ENCODE measurements around the gene DNAAF5. TPM values are rescaled to one million over a fixed set of nuclear protein-coding genes. Genes with fewer than 3 reads are reported as not detected.

The DNAAF5 gene
- total RNA-seq, 1 experiment from 2014 or later: 37.6 TPM

- Mint-ChIP-seq H3K4me1 (ENCODE audit: insufficient read depth, unreplicated experiment) (no peaks in the 10 kb centered on the region), H3K36me3 (ENCODE audit: insufficient read depth, unreplicated experiment) (peaks cover 38% of the 10 kb centered on the region), H3K27ac (ENCODE audit: low read depth, unreplicated experiment) (no peak overlapping the region), H3K4me3 (ENCODE audit: unreplicated experiment) (no peak overlapping the region), H3K9me3 (ENCODE audit: unreplicated experiment) (peaks cover 14% of the 10 kb centered on the region), H3K27me3 (ENCODE audit: insufficient read depth, unreplicated experiment) (no peaks in the 10 kb centered on the region)
- ChIA-PET POLR2A (no interaction called here), CTCF (interaction anchor here (0.5 to 0.7 kb wide), 2 partner anchors 21 to 94 kb away, joined by 3 to 6 read pairs; no protein-coding TSS in a partner anchor)
- intact Hi-C loops (cut with micrococcal nuclease): no loop called here
- TF ChIP-seq CTCF (IDR thresholded peaks at IDR 0.05; ENCODE audit: unreplicated experiment): no peak
- BruUV-seq (replicated peaks): no TSS peak
- no peak for DNase-seq (ENCODE audit: unreplicated experiment)
These were observed 44.8 kb upstream of the DNAAF5 start for GRCh38 chr7:681551-682307.

GRCh38 chr7:682810-683209 is 43.7 kb upstream of the DNAAF5 start:
- intact Hi-C loops (cut with micrococcal nuclease): no loop called here
- H3K4me1 Mint-ChIP-seq (ENCODE audit: insufficient read depth, unreplicated experiment): no peaks in the 10 kb centered on the region
- no peak for DNase-seq (ENCODE audit: unreplicated experiment)
- H3K4me3 Mint-ChIP-seq (ENCODE audit: unreplicated experiment): no peak overlapping the region
- BruUV-seq (replicated peaks): no TSS peak
- H3K27ac Mint-ChIP-seq (ENCODE audit: low read depth, unreplicated experiment): no peak overlapping the region
- no peak for TF ChIP-seq CTCF (IDR thresholded peaks at IDR 0.05; ENCODE audit: unreplicated experiment)
- H3K36me3 Mint-ChIP-seq (ENCODE audit: insufficient read depth, unreplicated experiment): peaks cover 38% of the 10 kb centered on the region
- CTCF ChIA-PET: no interaction called here
- H3K27me3 Mint-ChIP-seq (ENCODE audit: insufficient read depth, unreplicated experiment): no peaks in the 10 kb centered on the region
- H3K9me3 Mint-ChIP-seq (ENCODE audit: unreplicated experiment): peaks cover 25% of the 10 kb centered on the region
- POLR2A ChIA-PET: no interaction called here

GRCh38 chr7:683526-684205 is 42.8 kb upstream of the DNAAF5 start:
- no peak for TF ChIP-seq CTCF (IDR thresholded peaks at IDR 0.05; ENCODE audit: unreplicated experiment)
- CTCF ChIA-PET: no interaction called here
- Mint-ChIP-seq H3K4me3 (ENCODE audit: unreplicated experiment) (no peak overlapping the region), H3K27me3 (ENCODE audit: insufficient read depth, unreplicated experiment) (no peaks in the 10 kb centered on the region), H3K27ac (ENCODE audit: low read depth, unreplicated experiment) (no peak overlapping the region), H3K9me3 (ENCODE audit: unreplicated experiment) (peaks cover 29% of the 10 kb centered on the region), H3K36me3 (ENCODE audit: insufficient read depth, unreplicated experiment) (peaks cover 37% of the 10 kb centered on the region), H3K4me1 (ENCODE audit: insufficient read depth, unreplicated experiment) (no peaks in the 10 kb centered on the region)
- intact Hi-C loops (cut with micrococcal nuclease): no loop called here
- no peak for DNase-seq (ENCODE audit: unreplicated experiment)
- no TSS peak for BruUV-seq (replicated peaks)
- POLR2A ChIA-PET: no interaction called here

- no peaks in the 10 kb centered on the region for H3K27me3 Mint-ChIP-seq (ENCODE audit: insufficient read depth, unreplicated experiment)
- no peak for TF ChIP-seq CTCF (IDR thresholded peaks at IDR 0.05; ENCODE audit: unreplicated experiment)
- peaks cover 36% of the 10 kb centered on the region for H3K36me3 Mint-ChIP-seq (ENCODE audit: insufficient read depth, unreplicated experiment)
- no peaks in the 10 kb centered on the region for H3K4me1 Mint-ChIP-seq (ENCODE audit: insufficient read depth, unreplicated experiment)
- H3K4me3 Mint-ChIP-seq (ENCODE audit: unreplicated experiment): no peak overlapping the region
- POLR2A ChIA-PET: no interaction called here
- DNase-seq (ENCODE audit: unreplicated experiment): no peak
- BruUV-seq (replicated peaks): no TSS peak
- no peak overlapping the region for H3K27ac Mint-ChIP-seq (ENCODE audit: low read depth, unreplicated experiment)
- intact Hi-C loops (cut with micrococcal nuclease): no loop called here
- CTCF ChIA-PET: no interaction called here
- peaks cover 31% of the 10 kb centered on the region for H3K9me3 Mint-ChIP-seq (ENCODE audit: unreplicated experiment)
These were observed 42.1 kb upstream of the DNAAF5 start for GRCh38 chr7:684416-684815.
